Measurements from ENCODE around the gene BCKDK. TPM values are rescaled to one million over a fixed set of nuclear protein-coding genes. Genes with fewer than 3 reads are reported as not detected.
A peak's percentile ranks its signal among the peaks of the same experiment; 100 is the strongest.

The BCKDK gene
- total RNA-seq, 4 donors from 2014 or later, result 37.9 to 53.4 (median 45.6) TPM

DNA sequence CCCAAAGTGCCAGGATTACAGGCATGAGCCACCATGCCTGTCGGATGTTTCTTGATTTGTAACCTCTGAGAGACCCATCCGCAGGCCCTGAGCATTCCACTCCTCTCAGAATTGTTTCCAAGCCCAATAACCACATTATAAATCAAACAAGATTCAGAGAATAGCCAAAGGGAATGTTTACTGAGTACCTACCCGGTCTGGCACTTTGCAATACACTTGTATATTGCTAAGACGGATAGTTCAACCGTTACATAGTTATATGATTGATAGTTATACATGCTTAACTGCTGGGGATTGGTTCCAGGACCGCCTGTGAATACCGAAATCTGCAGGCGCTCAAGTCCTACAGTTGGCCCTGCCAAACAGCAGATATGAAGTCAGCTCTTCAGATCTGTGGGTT is 6.3 kb downstream of the BCKDK start:
- TF ChIP-seq POLR2A (IDR thresholded peaks at IDR 0.05), result no peak
- no peak for TF ChIP-seq EP300 (IDR thresholded peaks at IDR 0.05)
- no peak for TF ChIP-seq CTCF (IDR thresholded peaks at IDR 0.05)
- DNase-seq (ENCODE audit: low spot score in 2 of 2), result no peak
- Histone ChIP-seq H3K27ac (peak overlapping the region in 1 of 4 donors; percentile 74), H3K9me3 (no peaks in the 10 kb centered on the region), H3K4me3 (no peak overlapping the region), H3K27me3 (no peaks in the 10 kb centered on the region), H3K4me1 (peaks cover 0 to 27% (median 17%) of the 10 kb centered on the region in 4 donors), H3K36me3 (peaks cover 0 to 43% (median 0%) of the 10 kb centered on the region in 3 donors)
- WGBS, 2 donors, result 86 to 87% methylated on average over 8 of the region's 8 CpGs

- TF ChIP-seq EP300 (IDR thresholded peaks at IDR 0.05) (peak; percentile 69 to 90), POLR2A (IDR thresholded peaks at IDR 0.05) (peak; percentile 86 to 89), CTCF (IDR thresholded peaks at IDR 0.05) (no peak)
- H3K36me3 ChIP-seq, result peaks cover 0 to 42% (median 3%) of the 10 kb centered on the region in 3 donors
- H3K27ac ChIP-seq, result peak within 1 kb of the TSS; percentile 93 to 99 (median 98)
- 1% methylated on average over 60 of the region's 68 CpGs for WGBS, 2 donors
- H3K9me3 ChIP-seq, result no peaks in the 10 kb centered on the region
- DNase-seq (ENCODE audit: low spot score in 2 of 2), result peak; percentile 97
- peak within 1 kb of the TSS; percentile 64 to 88 (median 84) for H3K4me3 ChIP-seq
- no peaks in the 10 kb centered on the region for H3K27me3 ChIP-seq
- peaks cover 0 to 37% (median 18%) of the 10 kb centered on the region in 4 donors for H3K4me1 ChIP-seq
These were observed 9.4 kb downstream of the BCKDK start, which contains the start of gene KAT8 for GRCh38 chr16:31117384-31118222. Gene KAT8, plus strand, starts transcription at chr16:31117664. Its CDS starts 18 bp downstream, at chr16:31117682.

GRCh38 chr16:31118223-31119155 is 10.3 kb downstream of the BCKDK start:
- H3K27ac ChIP-seq, result peak overlapping the region; percentile 93 to 99 (median 98)
- H3K4me3 ChIP-seq, result peak overlapping the region; percentile 64 to 88 (median 84)
- TF ChIP-seq EP300 (IDR thresholded peaks at IDR 0.05) (peak in 1 of 2 donors; percentile 50), CTCF (IDR thresholded peaks at IDR 0.05) (no peak), POLR2A (IDR thresholded peaks at IDR 0.05) (no peak)
- no peak for DNase-seq (ENCODE audit: low spot score in 2 of 2)
- peaks cover 0 to 43% (median 3%) of the 10 kb centered on the region in 3 donors for H3K36me3 ChIP-seq
- 48 to 56% methylated on average over 9 of the region's 9 CpGs for WGBS, 2 donors
- no peaks in the 10 kb centered on the region for H3K27me3 ChIP-seq
- H3K9me3 ChIP-seq, result no peaks in the 10 kb centered on the region
- H3K4me1 ChIP-seq, result peaks cover 0 to 33% (median 18%) of the 10 kb centered on the region in 4 donors

GRCh38 chr16:31120129-31120528 is 11.9 kb downstream of the BCKDK start:
- Histone ChIP-seq H3K27ac (peak overlapping the region in 3 of 4 donors; percentile 93 to 99 (median 98)), H3K36me3 (peaks cover 0 to 58% (median 3%) of the 10 kb centered on the region in 3 donors), H3K27me3 (no peaks in the 10 kb centered on the region), H3K4me3 (no peak overlapping the region), H3K9me3 (no peaks in the 10 kb centered on the region), H3K4me1 (peaks cover 0 to 33% (median 18%) of the 10 kb centered on the region in 4 donors)
- 85 to 91% methylated on average over 16 of the region's 16 CpGs for WGBS, 2 donors
- DNase-seq (ENCODE audit: low spot score in 2 of 2), result no peak
- peak in 1 of 2 donors; percentile 56 for TF ChIP-seq EP300 (IDR thresholded peaks at IDR 0.05)
- TF ChIP-seq POLR2A (IDR thresholded peaks at IDR 0.05), result no peak
- no peak for TF ChIP-seq CTCF (IDR thresholded peaks at IDR 0.05)

Measured in tibial nerve (tissue), 4 donors.